Measurements from ENCODE around the gene ZFAND3.

ZFAND3 gene

DNA sequence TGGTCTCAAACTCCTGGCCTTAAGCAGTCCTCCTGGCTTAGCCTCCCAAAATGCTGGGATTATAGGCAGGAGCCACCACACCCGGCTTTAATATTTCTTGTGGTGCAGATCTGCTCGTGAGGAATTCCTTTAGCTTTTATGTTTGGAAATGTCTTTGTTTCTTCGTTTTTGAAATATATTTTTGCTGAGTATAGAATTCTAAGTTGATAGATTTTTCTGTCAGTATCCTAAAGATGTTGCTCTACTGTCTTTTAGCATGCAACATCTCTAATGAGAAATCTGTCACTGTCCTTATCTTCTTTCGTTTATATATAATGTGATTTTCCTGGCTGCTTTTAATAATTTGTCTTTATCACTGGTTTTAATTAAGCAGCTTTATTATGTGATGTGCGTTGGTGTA, 75.1 kb downstream of the ZFAND3 start:
- no peak for DNase-seq (ENCODE audit: low spot score)

DNA sequence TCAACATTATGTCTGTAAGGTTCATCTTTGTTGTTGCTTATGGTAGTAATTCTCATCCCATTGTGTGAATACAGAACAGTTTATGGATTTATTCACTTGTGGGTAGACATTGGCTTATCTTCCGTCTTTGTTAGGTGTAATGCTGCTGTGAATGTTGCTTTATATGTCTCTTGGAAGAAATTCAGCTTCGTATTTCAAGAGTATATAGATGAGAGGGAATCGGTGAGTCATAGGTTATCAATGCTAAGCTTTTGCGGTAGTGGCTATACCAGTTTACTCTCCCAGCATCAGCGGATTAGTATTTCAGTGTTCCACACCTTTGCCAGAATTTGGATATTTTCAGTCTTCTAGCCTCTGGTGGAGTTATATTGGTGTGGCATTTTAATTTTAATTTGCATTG, 77.8 kb downstream of the ZFAND3 start:
- DNase-seq (ENCODE audit: low spot score), result no peak

DNA sequence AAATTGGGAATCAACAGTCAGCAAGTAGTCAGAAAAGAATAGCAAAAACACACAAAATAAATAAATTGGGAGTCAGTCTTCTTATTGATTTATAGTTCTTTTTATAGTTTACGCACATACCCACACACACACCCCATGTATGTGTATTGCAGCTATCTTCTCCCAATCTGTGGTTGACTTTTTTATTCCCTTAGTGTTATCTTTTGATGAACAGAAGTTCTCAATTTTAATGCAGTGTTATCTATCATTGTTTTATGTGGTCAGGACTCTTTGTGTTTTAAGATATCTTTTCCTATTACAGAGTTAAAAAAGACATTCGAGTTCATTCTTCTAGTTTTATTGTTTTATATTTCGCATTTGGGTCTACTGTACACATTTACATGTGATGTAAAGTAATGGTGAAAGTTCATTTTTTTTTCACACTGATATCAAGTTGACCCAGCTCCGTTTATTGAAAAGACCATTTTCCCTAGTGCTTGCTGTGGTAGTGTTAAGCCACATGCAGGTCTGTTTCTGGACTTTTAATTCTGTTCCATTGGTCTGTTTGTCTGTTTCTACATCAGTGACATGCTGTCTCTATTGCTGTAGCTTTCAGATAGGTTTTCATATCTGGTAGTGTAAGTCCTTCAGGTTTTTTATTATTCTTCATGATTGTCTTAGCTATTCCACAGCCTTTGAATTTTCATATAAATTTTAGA, 78.4 kb downstream of the ZFAND3 start:
- no peak for DNase-seq (ENCODE audit: low spot score)

DNA sequence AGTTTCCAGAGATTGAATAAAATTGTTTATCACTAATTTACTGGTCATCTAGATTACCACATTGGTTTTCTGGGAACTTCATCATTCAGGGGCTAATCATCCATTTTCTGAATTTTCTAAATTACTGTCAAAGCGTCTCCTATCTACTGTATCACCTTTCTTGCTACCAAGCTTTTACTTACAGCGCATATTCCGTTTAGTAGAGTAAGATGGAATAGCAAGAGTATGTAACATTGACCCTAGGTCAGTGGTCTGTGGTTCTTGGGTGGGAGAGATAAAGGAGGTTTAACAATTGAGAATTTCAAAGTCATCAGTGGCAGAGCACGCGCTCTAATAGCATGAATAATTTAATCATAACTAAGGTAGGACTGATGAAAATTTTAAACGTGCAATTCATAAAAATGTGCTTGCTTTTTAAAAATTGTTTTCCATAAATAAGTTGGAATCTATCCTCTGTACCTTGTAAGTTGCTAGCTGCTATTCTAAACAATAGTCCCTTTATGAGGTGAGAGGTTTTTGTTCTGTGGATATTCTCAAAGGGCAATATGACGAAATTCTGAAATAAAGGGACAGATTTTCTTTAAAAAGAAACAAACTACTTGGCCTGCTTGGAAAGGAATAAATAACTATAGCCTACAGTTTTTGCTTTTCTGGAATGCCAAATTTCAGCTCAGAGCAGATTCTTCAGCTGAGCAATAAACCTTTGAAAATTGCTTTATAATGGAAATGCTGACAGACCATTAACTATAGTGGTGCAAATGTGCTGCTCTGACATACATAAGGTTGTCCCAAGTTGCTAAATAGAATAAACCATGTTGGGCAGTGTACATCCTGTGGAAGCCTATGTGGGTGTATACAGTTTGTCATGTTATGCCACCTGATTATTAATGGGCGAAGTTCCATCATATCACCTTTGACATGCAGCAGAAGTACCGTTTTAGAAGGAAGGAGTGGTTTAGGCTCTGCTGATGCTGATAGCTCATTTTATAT, 84.1 kb downstream of the ZFAND3 start:
- DNase-seq (ENCODE audit: low spot score), result no peak

DNA sequence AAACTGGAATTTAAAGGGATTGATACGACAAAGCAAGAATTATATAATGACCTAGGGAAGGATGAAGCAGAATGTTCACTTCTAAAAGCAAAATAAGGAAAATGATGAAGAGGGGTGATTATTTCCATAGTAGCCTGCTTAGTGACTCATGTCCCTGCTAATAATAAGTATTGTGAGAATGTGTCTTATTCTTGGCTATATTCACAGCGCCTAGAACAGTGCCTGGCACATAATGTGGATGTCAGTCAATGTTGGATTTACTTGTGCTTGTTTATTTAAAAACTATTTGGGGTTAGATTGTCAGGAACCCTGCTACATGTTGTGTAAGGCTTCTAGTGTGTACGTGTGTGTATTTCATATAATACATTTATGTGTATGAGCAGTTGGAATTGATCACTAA, 85.1 kb downstream of the ZFAND3 start:
- DNase-seq (ENCODE audit: low spot score), result no peak

DNA sequence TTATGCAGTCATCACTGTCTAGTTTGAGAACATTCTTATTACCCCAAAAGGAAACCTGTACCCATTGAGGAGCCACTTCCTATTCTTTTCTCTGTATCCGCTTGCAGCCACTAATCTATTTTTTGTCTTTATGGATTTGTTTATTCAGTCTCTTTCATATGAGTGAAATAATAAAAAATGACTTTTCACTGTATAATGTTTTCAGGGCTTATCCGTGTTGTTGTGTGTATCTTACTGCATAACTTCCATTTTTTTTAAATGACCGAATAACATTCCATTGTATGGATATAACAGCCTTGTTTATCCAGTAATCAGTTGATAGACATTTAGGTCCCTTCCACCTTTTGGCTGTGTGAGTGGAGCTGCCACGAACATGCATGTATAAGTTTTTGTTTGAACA, 86.6 kb downstream of the ZFAND3 start:
- no peak for DNase-seq (ENCODE audit: low spot score)

DNA sequence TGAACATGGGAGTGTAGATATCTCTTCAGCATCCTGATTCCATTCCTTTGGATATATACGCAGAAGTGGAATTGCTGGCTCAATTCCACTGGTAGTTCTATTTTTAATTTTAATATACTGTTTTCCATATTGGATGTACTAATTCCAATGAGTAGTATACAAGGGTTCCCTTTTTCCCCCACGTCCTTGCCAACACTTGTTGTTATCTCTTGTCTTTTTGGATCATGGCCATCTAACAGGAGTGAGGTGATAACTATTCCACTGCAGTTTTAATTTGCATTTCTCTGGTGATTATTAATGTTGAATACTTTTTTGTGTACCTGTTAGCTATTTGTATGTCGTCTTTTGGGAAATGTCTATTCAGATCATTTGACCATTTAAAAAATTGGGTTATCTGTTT, 91.5 kb downstream of the ZFAND3 start:
- no peak for DNase-seq (ENCODE audit: low spot score)

DNA sequence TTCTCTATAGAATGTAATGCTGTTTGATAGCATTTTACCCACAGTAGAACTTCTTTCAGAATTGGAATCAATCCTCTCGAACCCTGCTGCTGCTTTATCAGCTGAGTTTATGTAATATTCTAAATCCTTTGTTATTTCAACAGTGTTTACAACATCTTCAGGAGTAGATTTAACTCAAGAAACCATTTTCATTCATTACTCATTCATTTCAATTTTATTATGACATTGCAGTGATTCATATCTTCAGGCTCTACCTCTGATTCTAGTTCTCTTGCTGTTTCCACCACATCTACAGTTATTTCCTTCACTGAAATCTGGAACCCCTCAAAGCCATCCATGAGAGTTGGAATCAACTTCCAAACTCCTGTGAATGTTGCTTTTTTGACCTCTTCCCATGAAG, 93.7 kb downstream of the ZFAND3 start:
- no peak for DNase-seq (ENCODE audit: low spot score)

DNA sequence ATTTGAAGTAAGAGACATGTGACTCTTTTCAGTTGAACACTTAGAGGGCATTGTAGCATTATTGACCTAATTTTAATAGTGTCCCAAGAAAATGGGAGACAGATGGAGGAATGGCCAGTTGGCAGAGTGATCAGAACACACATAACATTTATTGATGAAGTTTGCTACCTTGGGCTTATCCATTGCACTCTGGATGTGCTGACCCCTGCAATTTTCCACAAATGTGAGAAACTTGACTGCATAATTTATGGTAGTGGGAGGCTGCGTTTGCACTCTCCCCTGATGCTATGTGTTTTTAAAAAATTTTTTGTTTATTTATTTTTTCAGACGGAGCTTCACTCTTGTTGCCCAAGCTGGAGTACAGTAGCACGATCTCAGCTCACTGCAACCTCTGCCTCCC, 95.9 kb downstream of the ZFAND3 start:
- no peak for DNase-seq (ENCODE audit: low spot score)

DNA sequence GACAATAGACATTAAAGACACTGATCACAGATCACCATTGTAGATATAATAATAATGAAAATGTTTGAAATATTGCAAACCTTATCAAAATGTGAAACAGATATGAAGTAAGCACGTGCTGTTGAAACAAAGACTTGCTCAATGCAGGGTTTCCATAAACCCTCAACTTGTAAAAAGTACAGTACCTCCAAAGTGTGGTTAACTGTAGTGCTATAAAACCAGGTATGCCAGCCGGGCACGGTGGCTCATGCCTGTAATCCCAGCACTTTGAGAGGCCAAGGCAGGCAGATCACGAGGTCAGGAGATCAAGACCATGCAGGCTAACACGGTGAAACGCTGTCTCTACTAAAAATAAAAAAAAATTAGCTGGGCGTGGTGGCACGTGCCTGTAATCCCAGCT, 96.6 kb downstream of the ZFAND3 start:
- DNase-seq (ENCODE audit: low spot score), result no peak

DNA sequence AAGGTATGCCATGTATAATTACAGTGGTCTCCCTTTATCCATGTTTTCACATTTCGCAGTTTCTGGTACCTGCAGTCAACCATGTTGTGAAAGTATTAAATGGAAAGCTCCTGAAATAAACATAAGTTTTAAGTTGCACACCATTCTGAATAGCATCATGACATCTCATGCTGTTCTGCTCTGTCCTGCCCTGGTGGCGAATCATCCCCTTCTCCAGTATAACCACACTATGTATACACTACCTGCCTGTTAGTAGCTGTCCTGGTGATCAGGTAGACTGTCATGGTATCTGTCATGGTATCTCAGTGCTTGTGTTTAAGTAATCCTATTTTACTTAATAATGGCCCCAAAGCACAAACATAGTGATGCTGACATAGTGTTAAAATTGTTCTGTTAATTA, 97.1 kb downstream of the ZFAND3 start:
- DNase-seq (ENCODE audit: low spot score), result no peak

DNA sequence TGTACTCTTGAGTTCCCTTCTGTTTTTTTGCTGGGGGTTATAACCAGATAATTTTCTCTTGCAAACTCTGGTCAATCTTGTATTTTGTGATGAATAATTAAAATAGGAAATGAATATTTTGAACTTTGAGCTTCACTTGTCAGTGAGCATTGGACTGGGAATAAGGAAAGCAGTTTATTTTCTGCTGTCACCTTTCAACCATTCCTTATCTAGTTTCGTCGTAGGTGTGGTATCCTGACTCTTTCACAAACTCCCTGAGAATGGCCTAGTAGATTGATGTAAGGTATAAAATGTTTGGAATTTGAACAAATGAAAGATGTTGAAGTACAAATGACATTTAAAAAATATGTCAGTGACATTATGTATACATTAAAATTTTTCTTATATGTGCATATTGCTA, 98.0 kb downstream of the ZFAND3 start:
- no peak for DNase-seq (ENCODE audit: low spot score)

DNA sequence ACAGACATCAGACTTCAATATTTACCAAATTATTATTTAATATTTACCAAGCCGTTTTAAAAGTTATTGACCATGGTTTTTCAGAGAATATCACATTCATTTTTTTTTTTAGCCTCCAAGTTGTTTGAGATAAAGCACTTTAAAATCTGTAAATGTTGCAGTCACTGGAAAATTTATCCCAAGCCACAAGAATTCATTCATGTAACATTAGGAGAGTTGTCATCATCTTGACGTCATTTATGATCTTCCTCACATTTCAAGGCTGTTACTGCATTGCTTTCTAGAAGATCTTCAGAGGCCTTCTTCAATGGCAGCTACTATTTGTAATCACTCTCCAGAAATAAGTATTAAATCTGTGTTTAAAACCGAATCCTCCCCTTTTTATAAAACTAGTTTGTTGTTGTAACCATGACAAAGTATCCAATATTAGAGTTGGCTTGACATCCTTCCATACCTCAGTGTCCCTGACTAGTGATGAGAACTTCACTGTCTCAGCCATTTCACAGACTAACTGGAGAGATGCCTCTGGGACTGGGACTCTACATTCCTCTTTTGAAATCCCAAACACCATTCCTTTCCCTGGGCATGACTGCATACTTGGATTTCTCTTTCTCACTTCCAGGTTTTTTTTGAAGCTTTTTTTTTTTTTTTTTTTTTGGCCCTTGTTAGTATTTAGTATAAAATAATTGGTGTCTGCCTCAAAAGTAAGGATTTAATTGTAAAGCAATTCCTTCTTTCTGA, 100.1 kb downstream of the ZFAND3 start:
- no peak for DNase-seq (ENCODE audit: low spot score)

DNA sequence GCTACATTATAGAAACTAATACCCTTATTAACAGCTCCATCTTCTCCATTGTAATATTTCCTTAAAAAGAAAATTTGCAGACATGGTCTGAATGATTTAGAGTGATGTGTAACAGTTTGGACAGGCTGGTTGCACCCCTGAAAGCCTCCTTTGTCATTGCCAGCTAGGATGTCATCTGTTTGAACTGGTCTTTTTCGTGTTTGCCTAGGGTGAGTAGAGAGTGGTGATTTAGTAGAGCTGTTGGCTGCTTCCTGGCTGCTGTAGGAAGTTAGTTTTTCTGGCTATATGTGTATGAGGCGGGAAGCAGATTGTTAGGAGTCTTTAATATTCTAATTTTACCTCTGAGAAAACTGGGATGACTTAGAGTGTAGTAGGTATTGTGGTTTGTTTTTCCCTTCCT, 101.1 kb downstream of the ZFAND3 start:
- DNase-seq (ENCODE audit: low spot score), result no peak

DNA sequence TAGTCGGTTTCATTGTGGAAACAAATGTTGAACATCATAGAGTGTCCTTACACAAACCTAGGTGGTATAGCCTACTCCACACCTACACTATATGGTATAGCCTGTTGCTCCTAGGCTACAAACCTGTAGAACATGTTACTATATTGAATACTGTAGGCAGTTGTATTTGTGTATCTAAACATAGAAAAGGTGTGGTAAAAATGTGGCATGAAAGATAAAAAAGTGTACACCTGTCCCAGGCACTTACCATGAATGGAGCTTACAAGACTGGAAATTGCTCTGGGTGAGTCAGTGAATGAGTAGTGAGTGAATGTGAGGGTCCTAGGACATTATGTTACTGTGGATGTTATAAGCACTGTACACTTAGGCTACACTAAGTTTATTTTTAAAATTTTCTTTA, 103.0 kb downstream of the ZFAND3 start:
- no peak for DNase-seq (ENCODE audit: low spot score)

DNA sequence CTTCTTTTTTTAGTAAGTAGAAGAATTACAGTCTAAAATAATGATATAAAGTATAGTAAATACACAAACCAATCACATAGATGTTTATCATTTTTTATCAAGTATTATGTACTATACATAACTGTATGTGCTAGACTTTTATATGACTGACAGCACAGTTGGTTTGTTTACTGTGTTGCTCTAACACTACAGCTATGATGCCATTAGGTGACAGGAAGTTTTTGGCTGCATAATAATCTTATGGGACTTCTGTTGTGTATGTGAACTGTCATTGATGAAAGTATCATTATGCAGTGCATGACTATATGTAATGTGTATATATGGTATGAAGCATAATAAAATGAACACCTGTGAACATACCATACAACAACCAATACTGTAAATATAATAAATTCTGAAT, 104.0 kb downstream of the ZFAND3 start:
- DNase-seq (ENCODE audit: low spot score), result no peak

DNA sequence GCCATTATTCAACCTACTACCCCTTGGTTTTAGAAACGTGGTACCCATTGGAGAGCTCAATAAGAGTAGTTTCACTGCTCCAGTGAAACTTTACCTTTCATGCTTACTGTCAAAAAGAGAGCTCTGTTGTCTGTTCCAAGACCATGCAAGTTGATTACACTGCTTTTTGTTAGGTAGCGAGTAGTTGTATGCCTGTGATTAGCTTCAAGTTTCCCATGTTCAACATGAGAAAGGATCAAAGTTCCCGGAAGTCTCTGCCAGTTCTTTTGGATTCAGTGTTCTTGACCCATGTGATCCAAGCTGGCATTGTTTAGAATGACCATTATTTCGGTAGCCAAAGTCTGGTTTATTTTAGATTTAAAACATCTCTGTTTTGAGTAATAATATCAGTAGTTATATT, 107.1 kb downstream of the ZFAND3 start:
- DNase-seq (ENCODE audit: low spot score), result no peak

DNA sequence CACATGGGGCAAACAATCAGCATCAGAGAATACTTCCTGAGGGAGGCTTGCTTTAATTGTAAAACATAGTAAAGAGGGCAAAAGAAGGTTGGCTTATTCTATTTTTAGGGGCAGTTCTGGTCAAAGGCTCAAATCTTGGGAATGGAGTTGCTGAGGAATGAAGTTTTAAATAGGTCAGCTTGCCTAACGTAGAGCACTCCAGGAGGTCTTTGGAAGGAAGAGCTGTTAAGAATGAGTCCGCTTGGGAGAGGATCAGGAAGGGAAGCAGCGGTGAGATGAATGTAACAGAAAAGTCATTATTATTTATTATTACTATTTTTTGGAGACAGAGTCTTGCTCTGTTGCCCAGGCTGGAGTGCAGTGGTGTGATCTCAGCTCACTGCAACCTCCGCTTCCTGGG, 108.7 kb downstream of the ZFAND3 start:
- no peak for DNase-seq (ENCODE audit: low spot score)

DNA sequence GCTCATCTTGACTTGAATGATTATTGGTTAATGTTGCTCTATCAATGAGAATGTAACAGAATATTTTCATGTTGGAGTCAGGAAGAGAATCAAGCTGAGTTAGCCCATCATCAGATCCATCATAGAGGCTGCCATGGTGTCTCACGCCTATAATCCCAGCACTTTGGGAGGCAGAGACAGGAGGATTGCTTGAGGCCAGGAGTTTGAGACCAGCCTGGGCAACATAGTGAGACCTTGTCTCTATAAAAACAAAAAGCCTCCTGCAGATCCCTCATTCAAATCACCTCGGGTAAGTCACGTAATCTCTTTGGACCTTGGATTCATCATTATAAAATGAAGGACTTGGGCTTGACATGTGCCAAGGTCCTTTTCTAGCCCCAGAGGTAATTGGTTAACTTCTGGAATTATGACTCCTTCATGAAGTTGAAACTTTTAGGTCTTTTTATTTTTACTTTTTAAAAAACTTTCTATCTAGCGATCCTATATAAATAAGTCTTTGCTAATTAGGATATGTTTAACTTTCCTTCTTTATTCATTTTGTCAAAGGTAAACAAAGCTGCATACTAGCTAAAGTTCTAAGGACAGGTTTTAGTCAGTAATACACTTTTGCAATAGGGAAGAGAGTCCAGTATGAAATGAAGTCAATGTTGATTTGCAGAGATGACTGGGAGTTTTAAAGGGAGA, 110.9 kb downstream of the ZFAND3 start:
- no peak for DNase-seq (ENCODE audit: low spot score)

DNA sequence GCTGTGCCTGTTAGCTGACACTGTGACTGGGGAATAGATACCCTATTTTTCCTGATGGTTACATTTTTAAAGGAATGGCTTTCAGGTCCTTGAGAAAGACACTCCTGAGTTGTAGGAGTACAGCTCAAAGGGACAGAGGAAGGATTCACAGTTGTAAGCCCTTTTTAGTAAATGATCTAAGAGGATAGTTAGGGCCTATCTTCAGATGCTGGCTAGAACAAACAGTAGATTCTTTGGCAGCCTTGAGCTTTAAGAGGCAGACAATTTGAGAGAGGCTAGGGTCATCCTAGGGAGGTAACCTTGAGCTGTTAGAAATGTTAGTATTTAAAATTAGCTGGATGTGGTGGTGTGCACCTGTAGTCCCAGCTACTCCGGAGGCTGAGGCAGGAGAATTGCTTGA, 111.5 kb downstream of the ZFAND3 start:
- DNase-seq (ENCODE audit: low spot score), result no peak

DNA sequence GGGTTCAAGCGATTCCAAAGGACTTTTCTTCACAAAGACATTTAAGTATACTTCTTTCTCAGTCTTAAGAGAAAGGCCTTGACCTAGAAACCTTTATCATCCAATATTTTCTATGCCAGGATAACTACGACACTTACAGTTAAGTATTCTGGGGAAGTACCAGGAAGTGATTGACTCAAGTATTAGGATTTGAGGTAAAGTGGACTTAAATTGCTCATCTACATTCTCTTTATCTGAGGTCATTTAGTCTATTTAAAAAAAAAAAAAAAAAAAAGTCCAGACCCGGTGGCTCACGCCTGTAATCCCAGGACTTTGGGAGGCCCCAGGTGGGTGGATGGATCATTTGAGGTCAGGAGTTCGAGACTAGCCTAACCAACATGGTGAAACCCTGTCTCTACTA, 114.7 kb downstream of the ZFAND3 start:
- no peak for DNase-seq (ENCODE audit: low spot score)

DNA sequence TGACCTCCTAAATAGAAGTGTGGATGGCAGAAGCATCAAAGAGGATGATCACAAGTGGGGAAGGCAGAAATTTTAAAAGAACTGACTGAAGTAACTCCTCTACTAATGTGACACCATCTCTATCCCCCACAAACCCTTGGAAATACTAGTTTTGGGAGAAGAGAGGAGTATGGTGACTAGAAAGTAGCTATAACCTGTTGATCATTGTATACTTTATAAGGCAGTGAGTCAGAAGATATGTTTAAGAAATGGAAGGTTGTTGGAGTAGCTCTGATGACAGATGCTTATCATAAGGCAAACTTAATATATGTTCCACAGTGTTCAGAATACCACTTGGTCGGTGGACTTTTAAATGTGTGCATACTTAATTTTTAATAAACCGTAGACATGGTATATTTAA, 116.6 kb downstream of the ZFAND3 start:
- no peak for DNase-seq (ENCODE audit: low spot score)

Measured in SK-N-DZ (cell line).